ENCODE measurements around the gene CRX.
"Not testable (repeated sequence)": the region's sequence is repeated elsewhere in the genome, so short reads cannot be mapped to it uniquely, and the experiment has no call there.

Gene CRX

DNA sequence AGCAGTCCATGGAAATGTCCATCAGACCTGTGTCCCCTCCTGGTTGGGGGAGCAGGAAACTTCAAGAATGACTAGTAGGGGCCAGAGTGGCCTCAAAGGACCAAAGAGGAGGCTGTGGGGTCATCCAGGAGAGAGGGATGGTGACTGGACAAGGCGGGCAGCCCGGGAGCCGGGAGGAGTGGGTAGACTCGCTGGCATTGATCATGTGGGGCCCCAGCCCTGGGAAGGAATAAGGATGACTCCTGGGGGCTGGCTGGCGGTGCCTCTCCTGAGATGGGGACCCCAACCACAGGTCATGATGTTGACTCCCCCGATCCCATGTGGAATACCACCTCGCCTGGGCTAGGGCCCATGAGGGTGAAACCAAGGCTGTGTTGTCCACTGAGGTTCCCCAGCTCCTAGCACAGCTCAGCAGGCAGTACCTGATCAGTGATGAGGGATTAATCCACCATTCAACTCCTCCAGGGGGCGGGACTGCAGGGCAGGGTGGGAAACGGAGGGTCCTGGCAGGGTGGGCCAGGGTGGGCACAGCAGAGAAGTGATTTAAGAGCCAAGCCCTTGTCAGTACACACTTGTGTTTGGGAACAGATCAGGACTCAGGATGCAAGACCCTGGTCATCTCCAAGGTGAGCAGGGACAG, 37.0 kb downstream of the CRX start, which contains the start of gene TPRX2:
Gene TPRX2, plus strand, starts transcription at position 590 of the 640 bp plus-strand sequence. Its CDS starts 12 bp downstream, at position 602.
- DNase-seq (ENCODE audit: low read depth in 1 of 2, low spot score in 1 of 2): not testable (repeated sequence)

DNA sequence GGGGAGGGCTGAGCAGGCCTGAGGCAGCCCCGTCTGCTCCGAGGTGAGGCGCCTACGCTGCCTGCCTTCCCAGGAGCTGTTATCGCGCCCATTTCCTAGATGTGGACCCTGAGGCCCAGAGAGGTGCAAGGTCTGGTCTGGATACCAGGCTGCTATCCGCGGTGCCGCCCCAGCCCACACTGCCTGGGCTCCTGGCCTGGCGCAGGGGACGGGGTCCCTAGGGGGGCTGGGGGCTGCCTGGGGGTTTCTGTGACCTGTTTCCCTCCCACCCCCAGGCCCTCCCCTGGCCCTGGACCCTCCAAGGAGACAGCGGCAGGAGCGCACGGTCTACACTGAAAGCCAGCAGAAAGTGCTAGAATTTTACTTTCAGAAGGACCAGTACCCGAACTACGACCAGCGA, 38.1 kb downstream of the CRX start:
- DNase-seq (ENCODE audit: low read depth in 1 of 2, low spot score in 1 of 2): not testable (repeated sequence)

DNA sequence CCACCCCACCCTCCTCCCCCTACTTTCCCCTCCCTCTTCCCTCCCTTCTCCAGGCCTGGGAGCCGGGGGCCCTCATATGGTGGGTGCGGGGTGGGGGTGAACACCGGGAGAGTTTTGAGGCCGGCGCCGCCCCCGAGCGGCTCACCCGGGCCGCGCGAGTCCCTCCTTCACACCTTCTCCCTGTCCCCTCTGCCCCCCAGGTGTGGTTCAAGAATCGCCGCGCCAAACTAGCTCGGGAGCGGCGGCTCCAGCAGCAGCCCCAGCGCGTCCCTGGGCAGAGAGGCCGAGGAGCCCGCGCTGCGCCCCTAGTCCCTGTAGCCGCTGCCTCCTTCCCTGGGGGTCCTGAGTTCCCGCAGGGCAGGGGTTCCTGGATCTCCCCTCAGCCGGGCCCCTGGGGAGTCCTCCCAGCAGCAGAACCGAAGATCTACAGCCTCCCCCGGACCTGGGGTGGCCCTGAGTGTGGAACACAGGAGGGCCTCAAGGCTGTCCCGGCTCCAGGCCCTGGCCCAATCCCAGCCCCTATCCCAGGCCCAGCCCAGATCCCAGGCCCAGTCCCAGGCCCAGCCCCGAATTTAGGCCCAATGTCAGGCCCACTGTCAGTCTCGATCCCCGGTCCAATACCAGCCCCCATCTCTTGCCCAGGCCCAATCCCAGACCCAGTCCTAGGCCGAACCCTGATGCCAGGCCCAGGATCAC, 39.0 kb downstream of the CRX start:
- no peak for DNase-seq (ENCODE audit: low read depth in 1 of 2, low spot score in 1 of 2)

DNA sequence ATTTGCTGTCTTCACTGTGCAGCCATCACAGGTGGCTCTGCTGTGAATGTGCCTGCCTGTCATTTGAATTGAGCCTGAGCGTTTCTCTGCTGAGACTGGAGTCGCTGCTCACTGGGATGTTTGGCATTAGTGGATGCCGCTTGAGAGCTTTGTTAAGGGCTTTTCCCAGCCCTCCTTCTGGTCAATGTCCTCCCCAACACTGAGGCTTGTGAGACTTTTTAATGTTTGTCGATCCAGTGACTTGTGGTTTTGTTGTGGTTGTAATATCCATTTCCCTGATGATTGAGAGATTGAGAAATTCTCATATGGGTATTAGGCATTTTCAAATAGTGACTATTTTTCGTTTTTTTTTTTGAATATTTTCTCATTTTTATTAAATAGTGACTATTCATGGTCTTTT, 39.9 kb downstream of the CRX start:
- no peak for DNase-seq (ENCODE audit: low read depth in 1 of 2, low spot score in 1 of 2)

DNA sequence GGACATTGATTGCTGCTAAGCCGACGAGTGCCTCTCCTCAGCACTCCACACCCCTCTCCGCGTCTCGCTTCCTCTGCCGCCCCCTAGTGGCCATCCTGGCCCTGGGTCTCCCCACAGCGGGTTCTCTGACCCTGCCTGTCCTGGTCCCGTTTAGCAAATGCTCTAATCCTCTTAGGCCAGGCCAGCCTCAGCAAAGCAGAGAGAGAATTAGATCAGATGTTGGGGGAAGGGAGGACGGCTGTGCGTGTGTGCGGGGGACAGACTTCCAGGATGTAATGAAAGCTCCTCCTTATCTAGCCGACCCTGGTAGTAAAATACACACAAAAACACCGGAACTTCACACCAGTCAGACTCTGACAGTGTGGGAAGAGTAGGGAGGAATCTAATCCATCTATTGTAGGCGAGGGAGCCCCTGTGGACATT, 41.8 kb downstream of the CRX start:
- peak; percentile 84 for DNase-seq (ENCODE audit: low read depth in 1 of 2, low spot score in 1 of 2)

DNA sequence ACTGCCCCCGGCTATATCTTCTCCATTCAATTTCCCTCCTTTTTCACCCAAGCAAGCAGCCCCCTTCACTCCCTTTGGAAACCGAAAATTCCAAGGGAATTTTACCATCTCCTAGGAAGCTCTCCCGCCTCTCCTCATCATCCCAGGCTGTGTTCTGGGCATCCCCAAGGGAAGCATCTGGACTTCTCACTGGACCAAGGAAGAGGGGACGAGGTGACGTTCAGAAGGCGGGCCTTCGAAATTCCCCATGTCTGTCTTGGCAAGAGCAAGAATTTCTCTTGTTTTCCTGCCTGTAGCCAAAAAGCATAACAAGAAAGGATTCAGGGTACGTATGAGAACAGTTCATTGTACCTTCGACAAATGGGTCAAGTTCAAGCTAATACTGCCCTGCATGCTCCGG, 43.4 kb downstream of the CRX start:
- DNase-seq (ENCODE audit: low read depth in 1 of 2, low spot score in 1 of 2): no peak

DNA sequence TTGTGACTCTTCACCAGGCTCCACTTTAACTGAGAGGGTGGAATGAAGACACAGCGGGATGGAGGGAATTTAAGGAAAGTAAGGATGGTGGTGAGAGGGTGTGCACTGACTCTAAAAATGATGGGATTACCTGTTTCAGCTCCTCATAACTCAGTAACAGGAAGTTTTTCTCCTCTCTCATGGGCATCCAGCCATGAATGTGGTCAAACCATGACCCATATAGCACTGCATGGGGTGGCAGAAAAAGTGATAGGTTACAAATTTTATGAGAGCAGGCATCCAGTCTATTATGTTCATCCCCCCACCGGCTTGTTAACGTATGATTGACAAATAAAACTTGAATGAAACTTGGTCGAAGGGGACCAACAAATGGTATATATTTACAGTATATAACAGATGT, 57.2 kb downstream of the CRX start:
- no peak for DNase-seq (ENCODE audit: low read depth in 1 of 2, low spot score in 1 of 2)

DNA sequence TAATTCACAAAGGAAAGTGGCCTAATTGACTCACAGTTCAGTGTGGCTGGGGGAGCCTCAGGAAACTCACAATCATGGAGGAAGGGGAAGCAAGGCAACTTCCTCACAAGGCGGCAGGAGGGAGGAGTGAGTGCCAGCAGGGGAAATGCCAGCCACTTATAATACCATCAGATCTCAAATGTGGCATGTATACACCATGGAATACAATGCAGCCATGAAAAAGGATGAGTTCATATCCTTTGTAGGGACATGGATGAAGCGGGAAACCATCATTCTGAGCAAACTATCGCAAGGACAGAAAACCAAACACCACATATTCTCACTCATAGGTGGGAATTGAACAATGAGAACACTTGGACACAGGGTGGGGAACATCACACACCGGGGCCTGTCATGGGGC, 57.6 kb downstream of the CRX start:
- not testable (repeated sequence) for DNase-seq (ENCODE audit: low read depth in 1 of 2, low spot score in 1 of 2)

DNA sequence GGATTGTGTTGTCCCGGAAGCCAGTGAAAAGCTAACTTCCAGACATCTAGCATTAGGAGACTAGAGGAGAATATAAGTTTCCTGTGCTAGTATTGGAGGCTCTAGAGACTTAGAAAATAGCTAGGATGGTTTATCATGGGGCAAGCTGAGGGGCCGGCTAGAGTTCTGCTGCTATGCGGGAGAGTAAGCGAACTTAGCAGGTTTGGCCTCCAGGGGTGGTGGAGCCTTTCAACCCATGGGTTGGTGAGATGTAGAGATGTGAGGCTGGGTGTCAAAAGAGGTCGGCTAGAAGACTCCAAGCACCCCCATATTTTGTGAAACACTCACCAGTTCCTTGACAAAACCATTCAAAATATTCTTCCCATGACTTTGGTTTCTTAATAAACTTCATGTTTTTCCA, 60.0 kb downstream of the CRX start:
- no peak for DNase-seq (ENCODE audit: low read depth in 1 of 2, low spot score in 1 of 2)

DNA sequence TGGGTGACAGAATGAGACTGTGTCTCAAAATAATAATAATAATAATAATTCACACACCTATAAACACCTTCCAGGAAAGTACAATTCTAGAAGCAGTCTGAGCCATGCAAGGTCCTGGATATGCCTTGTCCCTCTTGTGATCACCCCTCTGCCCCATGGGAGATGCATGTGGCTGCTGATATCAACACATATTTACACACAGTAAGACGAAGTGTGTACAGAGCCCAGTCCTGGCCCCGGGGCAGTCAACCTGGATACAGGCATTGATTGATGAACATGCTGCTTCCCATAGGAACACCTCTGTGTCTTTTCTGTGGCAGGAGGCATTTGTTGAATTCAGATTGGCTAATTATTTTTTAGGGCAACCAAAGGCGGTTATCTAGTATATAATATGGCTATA, 61.2 kb downstream of the CRX start:
- no peak for DNase-seq (ENCODE audit: low read depth in 1 of 2, low spot score in 1 of 2)

DNA sequence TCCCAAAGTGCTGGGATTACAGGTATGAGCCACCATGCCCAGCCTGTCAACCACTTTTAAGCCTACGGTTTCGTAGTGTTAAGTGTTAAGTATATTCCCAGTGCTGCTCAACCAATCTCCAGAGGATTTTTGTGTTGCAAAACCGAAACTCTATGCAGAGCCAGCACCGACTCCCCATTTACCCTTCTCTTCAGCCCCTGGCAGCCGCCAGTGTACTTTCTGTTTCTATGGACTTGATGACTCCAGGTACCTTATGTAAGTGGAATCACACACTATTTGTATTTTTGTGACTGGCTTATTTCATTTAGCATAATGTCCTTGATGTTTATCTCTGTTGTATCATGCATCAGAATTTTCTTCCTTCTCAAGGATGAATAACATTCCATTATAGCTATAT, 63.3 kb downstream of the CRX start:
- DNase-seq (ENCODE audit: low read depth in 1 of 2, low spot score in 1 of 2): no peak

DNA sequence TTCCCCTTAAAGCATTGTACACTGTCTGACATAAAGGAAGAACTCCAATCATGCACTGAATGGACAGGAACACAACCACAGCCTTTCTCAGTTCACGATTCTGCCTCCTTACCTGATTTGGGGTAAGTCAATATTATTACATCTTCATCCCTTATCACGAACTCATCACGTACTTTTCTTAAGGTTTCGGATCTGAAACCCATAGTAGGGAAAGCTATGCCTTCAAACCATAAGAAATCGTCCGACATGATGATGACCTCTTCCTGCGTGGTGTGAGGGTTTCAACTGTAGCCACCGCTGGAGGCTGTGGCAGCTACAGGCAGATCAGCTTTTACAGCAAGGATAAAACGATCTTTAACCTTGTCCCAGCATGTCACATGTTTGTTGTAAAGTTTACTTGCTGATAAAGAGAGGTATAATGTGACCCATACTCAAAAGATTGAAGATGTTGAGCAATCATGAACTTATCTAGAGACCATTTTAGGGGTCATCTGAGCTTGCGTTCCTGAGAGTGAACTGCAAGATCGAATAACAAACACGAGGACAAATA, 64.3 kb downstream of the CRX start, which contains the start of gene SULT2A1:
Gene SULT2A1, minus strand, starts transcription at position 306 of the 550 bp plus-strand sequence. Its CDS starts 58 bp downstream, at position 248.
- no peak for DNase-seq (ENCODE audit: low read depth in 1 of 2, low spot score in 1 of 2)

DNA sequence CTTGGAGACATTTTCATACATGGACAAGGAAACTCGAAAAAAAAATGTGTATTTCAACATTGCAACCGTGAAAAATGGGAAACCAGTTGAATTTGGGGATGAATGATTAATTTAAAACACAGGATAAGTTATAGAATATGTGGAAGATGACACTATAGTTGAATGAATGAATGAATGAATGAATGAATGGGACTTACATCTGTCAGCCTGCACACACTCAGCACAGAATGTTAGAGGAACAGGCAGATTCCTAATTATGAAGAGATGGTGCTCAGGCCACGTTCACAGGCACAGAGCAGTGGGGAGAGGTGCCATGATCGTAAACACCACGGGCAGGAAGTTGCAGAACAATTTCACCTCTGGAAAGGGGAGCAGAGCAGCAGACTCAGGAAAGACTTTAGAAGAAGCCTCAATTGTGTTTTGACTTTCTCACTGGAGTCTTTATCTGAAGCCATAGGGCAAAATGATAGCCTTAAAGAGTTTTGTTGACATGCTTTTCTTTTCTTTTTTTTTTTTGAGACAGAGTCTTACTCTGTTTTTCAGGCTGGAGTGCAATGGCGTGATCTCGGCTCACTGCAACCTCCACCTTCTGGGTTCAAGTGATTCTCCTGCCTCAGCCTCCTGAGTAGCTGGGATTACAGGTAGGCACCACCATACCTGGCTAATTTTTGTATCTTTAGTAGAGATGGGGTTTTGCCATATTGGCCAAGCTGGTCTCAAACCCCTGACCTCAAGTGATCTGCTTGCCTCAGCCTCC, 69.3 kb downstream of the CRX start:
- no peak for DNase-seq (ENCODE audit: low read depth in 1 of 2, low spot score in 1 of 2)

DNA sequence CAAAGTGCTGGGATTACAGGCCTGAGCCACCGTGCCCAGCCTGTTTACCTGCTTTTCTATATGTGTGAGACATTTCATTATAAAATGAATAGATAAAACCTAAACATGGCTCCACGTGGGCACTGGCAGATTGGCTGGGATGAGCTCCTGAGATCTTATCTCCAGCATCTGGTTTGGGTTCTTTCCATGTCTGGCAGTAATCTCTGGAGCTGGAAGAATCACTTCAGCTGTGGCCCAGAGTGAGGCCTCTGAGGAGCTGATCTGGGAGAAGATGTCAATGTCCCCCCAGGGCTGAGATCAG, 69.8 kb downstream of the CRX start:
- no peak for DNase-seq (ENCODE audit: low read depth in 1 of 2, low spot score in 1 of 2)

DNA sequence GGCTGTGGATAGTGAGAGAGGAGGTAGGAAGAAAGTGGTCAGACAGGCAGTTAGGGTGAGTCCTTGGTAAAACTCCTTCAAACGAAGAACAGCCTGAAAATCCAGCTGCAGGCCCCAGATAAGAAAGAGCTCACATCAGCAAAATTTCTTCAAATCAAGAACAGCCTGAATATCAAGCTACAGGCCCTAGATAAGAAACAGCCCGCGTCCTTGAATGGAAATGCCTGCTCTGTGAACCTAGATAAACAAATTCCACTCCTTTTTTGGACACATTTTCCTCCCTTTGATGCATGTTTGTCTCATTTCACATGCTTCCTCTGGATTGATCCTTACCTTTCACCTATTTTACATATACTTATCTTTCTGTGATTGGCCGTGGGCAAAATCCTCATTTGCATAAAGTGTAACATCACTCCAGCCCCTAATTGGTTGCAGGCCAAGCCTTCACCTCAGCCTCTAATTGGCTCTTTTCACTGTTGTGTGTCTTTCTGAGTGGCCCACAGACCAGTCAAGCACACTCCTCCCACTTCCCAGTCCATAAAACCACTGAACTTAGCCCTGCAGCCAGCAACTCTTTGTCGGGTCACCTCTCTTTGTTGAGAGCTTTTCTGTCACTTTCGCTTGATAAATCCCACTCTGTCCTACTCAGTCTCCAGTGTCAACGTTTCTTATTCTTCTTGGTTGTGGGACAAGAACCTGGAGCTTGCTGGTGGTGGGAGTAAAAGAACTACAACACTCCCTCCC, 70.4 kb downstream of the CRX start:
- no peak for DNase-seq (ENCODE audit: low read depth in 1 of 2, low spot score in 1 of 2)
